Heart left ventricle (tissue), 13 donors: Measurements from ENCODE around the gene ARSI.

ENCODE experiments used
- CTCF ChIP-seq, 12 donors: fragments of 200-600 bp; sonication (generic) in 4 of 12; IDR thresholded peaks; one replicate each; pipeline versions ENCODE4 v1.5.0 to v1.8.0; 2018 to 2022; ENCODE audit warnings: antibody characterized with exemption in 12 of 12, mild to moderate bottlenecking in 5 of 12
- POLR2A ChIP-seq, 2 donors: fragments of 450-650 bp; IDR thresholded peaks; one replicate each; pipeline ENCODE4 v1.6.1; 2017; ENCODE audit warnings: antibody characterized with exemption in 2 of 2, mild to moderate bottlenecking in 2 of 2, moderate library complexity in 2 of 2
- donor health status: ischemic (EF 13 %, LVEDD 7.1; RV severe dilation, severe dysfunction).
- donor health status: DM: no; HTN: yes; CAD: no.
- donor health status: DM: no; HTN: no; CAD: no.
- donor health status: ischemic (EF 25% LVEDD 6.9; RV normal size, moderate dysfunction).
- donor health status: ischemic (EF 25% LVEDD 5.7; RV mildly dilated, moderate dysfunction).
- donor health status: ischemic (EF 35%, LVEDD 5.7; RV mildly dilated, moderate dysfunction).
- donor health status: nonischemic (EF 11% LVEDD 7.7; RV severe dilation, severe dysfunction).
- donor health status: DM: yes; HTN: yes; CAD: no.
- donor health status: PGD.
- donor health status: ischemic (EF 29% LVEDD 5.4; RV normal size, mild dysfunction).
- donor health status: nonischemic (EF 23%, LVEDD 6.1; RV moderate dilation, normal function).

- TF ChIP-seq CTCF (IDR thresholded peaks at IDR 0.05) (no peak), POLR2A (IDR thresholded peaks at IDR 0.05) (no peak)
Observed at GRCh38 chr5:150313921-150314716, 11.4 kb upstream of the ARSI start.
